ENCODE measurements around the gene GATA6. TPM values are rescaled to one million over a fixed set of nuclear protein-coding genes. Genes with fewer than 3 reads are reported as not detected.

Gene GATA6
- total and polyA plus RNA-seq, 10 of the 15 experiments (the other 5 are each of a cell fraction or from before 2014, with no cell fraction given), result 0.04 to 0.05 TPM; not detected in 8

GRCh38 chr18:22213333-22213973 lies 44.1 kb downstream of the GATA6 start:
- Histone ChIP-seq H3K4me1 (ENCODE audit: control insufficient read depth, insufficient read depth, low read length) (no peaks in the 10 kb centered on the region), H3K9me3 (replicated peaks; ENCODE audit: control insufficient read depth, insufficient read depth, low read length) (no peaks in the 10 kb centered on the region), H3K36me3 (ENCODE audit: control insufficient read depth in 2 of 2, insufficient read depth in 2 of 2, low read length in 1 of 2) (no peaks in the 10 kb centered on the region), H3K4me3 (no peak overlapping the region), H3K27ac (ENCODE audit: control insufficient read depth, insufficient read depth) (no peak overlapping the region), H3K27me3 (replicated peaks in 1 of 2; ENCODE audit: control insufficient read depth in 2 of 2, insufficient read depth in 2 of 2, low read length in 1 of 2) (no peaks in the 10 kb centered on the region; a peak in 1 of 4 replicates), H4K20me1 (ENCODE audit: control insufficient read depth, insufficient read depth) (no peaks in the 10 kb centered on the region), H3K4me2 (ENCODE audit: control insufficient read depth, insufficient read depth) (no peak overlapping the region), H3K9ac (ENCODE audit: control insufficient read depth, insufficient read depth, low read length) (no peak overlapping the region), H3K79me2 (ENCODE audit: control insufficient read depth, insufficient read depth, low read length) (no peaks in the 10 kb centered on the region), H2AFZ (ENCODE audit: control insufficient read depth, low read depth, low read length) (no peak overlapping the region)
- RAD21 ChIA-PET (ENCODE audit: unreplicated experiment), result no interaction called here
- no peak for ATAC-seq
- no peak for DNase-seq (ENCODE audit: low read depth, low spot score)
- TF ChIP-seq E4F1 (IDR thresholded peaks at IDR 0.05; ENCODE audit: borderline replicate concordance, partially characterized antibody) (no peak), ZBTB33 (IDR thresholded peaks at IDR 0.05) (no peak)
- FAIRE-seq, result no peak
- in situ Hi-C loops (cut with MboI) (no loop called here), intact Hi-C loops (cut with micrococcal nuclease; ENCODE audit: unreplicated experiment) (no loop called here)
- POLR2A ChIA-PET, result no interaction called here
- no TSS peak for BruUV-seq (replicated peaks)
- SMC1A ChIA-PET (ENCODE audit: uncharacterized antibody, unreplicated experiment), result interaction anchor here (0.6 to 0.7 kb wide), 2 partner anchors 15 to 320 kb away, joined by 3 to 4 read pairs; no protein-coding TSS in a partner anchor
- CTCF ChIA-PET, result interaction anchor here (0.6 kb wide), 1 partner anchor 88 kb away, joined by 3 read pairs; no protein-coding TSS in a partner anchor
- WGBS (ENCODE audit: insufficient coverage, insufficient replicate concordance, low lambda C conversion rate, missing lambda C conversion rate), result 65% methylated on average over 6 of the region's 6 CpGs

All from GM12878 (cell line).